Dendritic cell treated with granulocyte-macrophage colony-stimulating factor and Interleukin-4, amounts not matched to agents 40 ng/mL and 50 ng/mL, for 4 days (primary cell): ENCODE results near the gene MFSD6L.
"Not testable (repeated sequence)": the region's sequence is repeated elsewhere in the genome, so short reads cannot be mapped to it uniquely, and the experiment has no call there.

Source experiments
- H3K27ac Mint-ChIP-seq: one replicate; pipeline ENCODE4 v1.8.0; 2022; ENCODE audit warnings: mild to moderate bottlenecking, mixed read lengths
- H3K27me3 Mint-ChIP-seq: one replicate; pipeline ENCODE4 v1.8.0; 2022; ENCODE audit warnings: mild to moderate bottlenecking, mixed read lengths
- H3K36me3 Mint-ChIP-seq: one replicate; pipeline ENCODE4 v1.8.0; 2022; ENCODE audit warnings: low read depth, mixed read lengths
- H3K4me1 Mint-ChIP-seq: one replicate; pipeline ENCODE4 v1.8.0; 2022; ENCODE audit warnings: low read depth, mixed read lengths
- H3K4me3 Mint-ChIP-seq: one replicate; pipeline ENCODE4 v1.8.0; 2022; ENCODE audit warnings: mild to moderate bottlenecking, moderate library complexity, mixed read lengths
- H3K9me3 Mint-ChIP-seq: one replicate; pipeline ENCODE4 v1.8.0; 2022; ENCODE audit warnings: mixed read lengths
- intact Hi-C: fragments of 100-400 bp; cut with micrococcal nuclease; formaldehyde crosslinking; loops from one replicate; pipeline ENCODE4 v1.15.0; 2022

MFSD6L gene

GRCh38 chr17:8818047-8818446, 18.9 kb upstream of the MFSD6L start:
- H3K27ac Mint-ChIP-seq, result no peak overlapping the region
- peaks cover 9% of the 10 kb centered on the region for H3K9me3 Mint-ChIP-seq
- H3K36me3 Mint-ChIP-seq, result peaks cover 86% of the 10 kb centered on the region
- intact Hi-C loops, result no loop called here
- H3K27me3 Mint-ChIP-seq, result no peaks in the 10 kb centered on the region
- peaks cover 7% of the 10 kb centered on the region for H3K4me1 Mint-ChIP-seq
- H3K4me3 Mint-ChIP-seq, result no peak overlapping the region

GRCh38 chr17:8806926-8807550, 7.9 kb upstream of the MFSD6L start:
- Mint-ChIP-seq H3K4me1 (peaks cover 34% of the 10 kb centered on the region), H3K27me3 (no peaks in the 10 kb centered on the region), H3K36me3 (peaks cover 63% of the 10 kb centered on the region), H3K4me3 (peak overlapping the region; percentile 52), H3K9me3 (peaks cover 27% of the 10 kb centered on the region), H3K27ac (peak overlapping the region; percentile 93)
- intact Hi-C loops, result loop anchor here (10.0 kb wide), 1 partner anchor 88 kb away; no protein-coding TSS in a partner anchor

- intact Hi-C loops, result loop anchor here (10.0 kb wide), 1 partner anchor 88 kb away; no protein-coding TSS in a partner anchor
- H3K4me1 Mint-ChIP-seq, result peaks cover 34% of the 10 kb centered on the region
- H3K27ac Mint-ChIP-seq, result peak overlapping the region; percentile 93
- peaks cover 63% of the 10 kb centered on the region for H3K36me3 Mint-ChIP-seq
- H3K9me3 Mint-ChIP-seq, result peaks cover 21% of the 10 kb centered on the region
- peak overlapping the region; percentile 52 for H3K4me3 Mint-ChIP-seq
- H3K27me3 Mint-ChIP-seq, result no peaks in the 10 kb centered on the region
These were observed 7.2 kb upstream of the MFSD6L start for GRCh38 chr17:8806253-8806925.

DNA sequence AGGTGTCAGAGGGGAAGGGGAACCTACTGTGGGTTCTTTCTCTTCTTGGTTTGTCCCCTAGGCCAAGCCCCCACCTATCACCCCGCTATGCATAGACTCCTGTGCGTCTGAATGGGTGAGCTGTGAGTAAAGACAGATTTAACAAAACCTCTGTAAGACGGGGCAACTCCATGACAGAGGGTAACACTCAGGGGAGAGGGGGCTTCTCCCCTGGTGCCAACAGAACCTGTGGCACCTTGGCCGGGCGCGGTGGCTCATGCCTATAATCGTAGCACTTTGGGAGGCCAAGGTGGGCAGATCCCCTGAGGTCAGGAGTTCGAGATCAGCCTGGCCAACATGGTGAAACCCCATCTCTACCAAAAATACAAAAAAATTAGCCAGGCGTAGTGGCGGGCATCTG, 6.2 kb upstream of the MFSD6L start:
- Mint-ChIP-seq H3K27ac (peak overlapping the region; percentile 93), H3K9me3 (peaks cover 18% of the 10 kb centered on the region), H3K4me1 (peaks cover 34% of the 10 kb centered on the region), H3K36me3 (peaks cover 63% of the 10 kb centered on the region)
- not testable (repeated sequence) for H3K4me3 Mint-ChIP-seq, H3K27me3 Mint-ChIP-seq
- intact Hi-C loops, result loop anchor here (10.0 kb wide), 1 partner anchor 89 kb away; no protein-coding TSS in a partner anchor

DNA sequence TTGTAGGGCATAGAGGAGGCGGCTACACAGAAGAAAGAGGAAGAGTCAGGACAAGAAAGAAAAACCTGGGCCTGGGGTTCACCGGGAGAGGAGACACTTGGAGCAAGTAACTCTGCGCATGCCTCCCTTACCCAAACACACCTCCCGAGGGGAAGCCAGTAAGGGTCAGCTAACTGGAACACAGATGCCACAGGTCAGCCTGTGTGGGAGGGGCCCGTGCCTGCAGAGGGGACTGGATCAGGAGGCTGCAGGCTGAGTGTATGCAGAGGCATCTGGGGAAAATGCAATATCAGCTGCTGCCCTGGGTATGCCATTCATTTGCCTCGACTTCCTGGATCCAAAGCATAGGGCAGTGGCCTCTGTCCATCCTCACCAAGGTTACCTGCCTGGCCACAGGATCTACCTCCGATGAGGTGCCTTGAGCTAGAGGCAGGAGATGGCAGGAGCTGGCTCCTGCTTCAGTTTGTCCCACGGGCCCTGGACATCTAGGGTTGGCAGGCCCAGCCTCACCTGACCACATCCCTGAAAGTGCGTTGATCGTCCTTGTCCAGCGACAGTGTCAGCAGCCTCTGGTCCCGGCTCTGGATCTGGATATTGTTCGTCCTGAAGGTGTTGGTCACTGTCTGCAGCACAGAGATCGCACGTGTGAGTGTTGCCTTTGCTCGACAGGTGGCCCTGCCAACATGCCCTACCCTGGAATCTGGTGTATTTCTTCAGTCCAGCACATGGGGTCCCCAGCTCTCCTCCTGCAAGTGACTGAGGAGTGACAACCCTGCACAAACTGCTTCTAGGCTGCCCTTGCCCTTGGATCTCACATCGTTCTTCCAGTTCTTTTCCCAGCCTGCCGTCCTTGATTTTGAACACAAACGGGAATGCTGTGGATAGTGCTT, 4.6 kb upstream of the MFSD6L start:
- Mint-ChIP-seq H3K36me3 (peaks cover 69% of the 10 kb centered on the region), H3K27me3 (no peaks in the 10 kb centered on the region), H3K4me3 (no peak overlapping the region), H3K4me1 (peaks cover 34% of the 10 kb centered on the region), H3K9me3 (peaks cover 11% of the 10 kb centered on the region), H3K27ac (no peak overlapping the region)
- intact Hi-C loops, result loop anchor here (10.0 kb wide), 1 partner anchor 91 kb away; no protein-coding TSS in a partner anchor

DNA sequence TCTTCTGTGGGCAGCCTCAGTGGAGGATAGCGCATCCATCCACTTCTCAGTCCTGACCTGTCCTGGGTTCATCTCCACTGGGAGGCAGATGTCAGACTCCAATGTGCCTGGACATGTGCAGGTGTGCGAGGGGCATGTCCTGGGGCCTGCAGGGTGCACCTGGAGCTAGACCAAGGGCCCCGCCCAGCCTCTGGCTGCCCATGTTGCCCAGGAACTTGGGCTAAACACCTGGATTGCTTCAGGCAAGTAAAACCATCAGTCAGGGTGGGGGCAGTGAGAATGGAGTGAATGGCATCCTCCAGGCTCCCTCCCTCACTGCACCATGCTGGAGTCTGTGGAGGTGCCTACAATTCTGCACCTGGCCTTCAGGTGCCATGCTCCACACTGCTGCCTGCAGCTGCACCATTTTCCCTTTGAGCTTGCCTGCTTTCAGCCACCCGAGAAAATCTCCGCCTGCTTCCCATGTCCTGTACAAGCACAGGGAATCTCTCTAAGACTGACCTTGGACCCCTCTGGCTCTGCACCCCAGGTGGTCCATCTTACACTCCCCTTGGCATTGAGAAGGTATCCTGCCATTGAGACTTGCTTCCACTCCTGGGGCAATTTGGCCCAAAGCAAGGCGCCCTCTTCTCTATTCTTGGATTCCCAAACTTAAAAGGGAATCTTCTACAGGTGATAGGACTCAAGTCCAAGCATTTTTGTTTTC, 2.1 kb upstream of the MFSD6L start:
- no peaks in the 10 kb centered on the region for H3K9me3 Mint-ChIP-seq
- H3K4me3 Mint-ChIP-seq, result no peak overlapping the region
- peaks cover 11% of the 10 kb centered on the region for H3K4me1 Mint-ChIP-seq
- intact Hi-C loops, result loop anchor here (10.0 kb wide), 1 partner anchor 94 kb away; no protein-coding TSS in a partner anchor
- peaks cover 82% of the 10 kb centered on the region for H3K36me3 Mint-ChIP-seq
- no peak overlapping the region for H3K27ac Mint-ChIP-seq
- H3K27me3 Mint-ChIP-seq, result no peaks in the 10 kb centered on the region

DNA sequence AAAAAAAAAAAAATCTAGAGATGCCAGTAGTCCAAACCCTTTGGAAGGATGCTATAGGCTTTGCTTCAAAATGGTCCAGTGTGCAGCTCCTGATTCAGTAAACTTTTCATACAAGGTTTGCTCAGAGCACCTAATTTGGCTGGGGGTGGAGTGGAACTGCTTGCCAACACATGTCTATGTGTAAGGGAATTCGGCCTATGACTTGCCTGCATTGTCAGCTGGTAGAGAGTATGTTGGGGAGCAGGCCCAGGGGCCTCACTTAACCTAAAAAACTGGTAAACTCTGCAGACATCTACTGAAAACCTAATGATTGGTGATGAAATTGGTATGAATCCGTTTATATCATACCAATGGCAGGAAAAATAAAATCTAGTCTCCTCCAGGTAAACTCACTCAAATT, 1.5 kb upstream of the MFSD6L start:
- Mint-ChIP-seq H3K4me3 (no peak overlapping the region), H3K27me3 (no peaks in the 10 kb centered on the region), H3K27ac (no peak overlapping the region), H3K4me1 (peaks cover 9% of the 10 kb centered on the region), H3K36me3 (peaks cover 87% of the 10 kb centered on the region), H3K9me3 (no peaks in the 10 kb centered on the region)
- intact Hi-C loops, result loop anchor here (10.0 kb wide), 1 partner anchor 94 kb away; no protein-coding TSS in a partner anchor

DNA sequence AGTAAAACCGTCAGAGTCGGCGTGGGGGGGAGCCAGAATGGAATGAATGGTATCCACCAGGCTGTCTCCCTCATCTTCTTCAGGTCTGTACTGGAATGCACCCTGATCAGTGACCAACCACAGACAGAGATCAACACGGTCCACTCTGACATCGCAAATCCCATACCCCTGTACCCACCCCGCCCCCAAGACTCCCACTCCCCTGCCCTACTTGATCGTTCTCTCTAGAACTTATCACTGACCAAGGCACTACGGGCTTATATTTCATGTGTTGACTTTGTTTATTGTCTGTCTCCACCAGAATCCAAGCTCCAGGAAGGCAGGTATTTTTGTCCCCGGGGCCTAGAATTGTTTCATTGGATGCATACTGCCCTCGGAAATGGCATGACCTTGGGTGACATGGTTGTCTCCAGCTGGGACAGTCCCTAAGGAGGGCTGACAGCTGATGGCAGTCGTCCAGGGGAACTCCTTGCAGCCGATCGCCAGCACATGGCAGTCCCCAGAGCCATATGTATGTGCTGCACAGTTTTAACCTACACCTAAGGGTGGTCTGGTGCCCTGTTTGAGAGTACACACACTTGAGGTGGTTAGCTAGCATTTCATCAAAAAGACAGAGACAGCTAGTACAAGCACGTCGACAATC, 526 bp upstream of the MFSD6L start:
- no peak overlapping the region for H3K27ac Mint-ChIP-seq
- peaks cover 87% of the 10 kb centered on the region for H3K36me3 Mint-ChIP-seq
- no peak overlapping the region for H3K4me3 Mint-ChIP-seq
- no peaks in the 10 kb centered on the region for H3K27me3 Mint-ChIP-seq
- no peaks in the 10 kb centered on the region for H3K9me3 Mint-ChIP-seq
- H3K4me1 Mint-ChIP-seq, result peaks cover 14% of the 10 kb centered on the region
- intact Hi-C loops, result loop anchor here (10.0 kb wide), 1 partner anchor 95 kb away; no protein-coding TSS in a partner anchor

- intact Hi-C loops, result no loop called here
- Mint-ChIP-seq H3K27ac (peak overlapping the region; percentile 1), H3K9me3 (no peaks in the 10 kb centered on the region), H3K4me3 (no peak overlapping the region), H3K27me3 (no peaks in the 10 kb centered on the region), H3K4me1 (peaks cover 28% of the 10 kb centered on the region), H3K36me3 (peaks cover 75% of the 10 kb centered on the region)
These were observed 854 bp downstream of the MFSD6L start for GRCh38 chr17:8798176-8798845.

DNA sequence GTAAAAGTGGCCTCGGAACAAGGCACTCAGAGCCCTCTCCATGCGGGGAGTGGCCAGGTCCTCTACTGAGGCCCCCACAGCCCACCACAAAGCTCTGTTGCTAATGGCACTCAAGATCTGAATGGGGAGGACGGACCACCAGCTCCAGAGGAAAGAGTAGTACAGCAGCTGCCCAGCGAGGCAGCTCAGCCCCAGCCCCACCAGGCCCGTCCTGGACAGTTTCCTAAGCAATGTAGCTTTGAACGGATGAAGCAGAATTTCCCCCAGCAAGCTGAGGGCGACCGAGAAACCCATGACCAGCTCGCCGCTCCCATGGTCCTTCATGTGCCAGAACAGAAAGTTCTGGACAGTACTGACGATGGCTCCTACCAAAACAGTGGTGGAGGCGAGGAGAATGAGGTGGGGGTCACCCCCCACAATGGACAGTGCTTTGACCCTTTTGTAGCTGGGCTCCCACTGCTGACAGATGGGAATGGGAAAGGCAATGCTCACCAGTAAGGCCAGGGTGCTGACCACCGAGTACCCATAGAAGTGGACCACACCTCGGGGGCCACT, 1.5 kb downstream of the MFSD6L start:
- peaks cover 32% of the 10 kb centered on the region for H3K4me1 Mint-ChIP-seq
- H3K4me3 Mint-ChIP-seq, result no peak overlapping the region
- intact Hi-C loops, result no loop called here
- peak overlapping the region; percentile 60 for H3K27ac Mint-ChIP-seq
- H3K36me3 Mint-ChIP-seq, result peaks cover 69% of the 10 kb centered on the region
- no peaks in the 10 kb centered on the region for H3K9me3 Mint-ChIP-seq
- no peaks in the 10 kb centered on the region for H3K27me3 Mint-ChIP-seq

- no peak overlapping the region for H3K4me3 Mint-ChIP-seq
- H3K9me3 Mint-ChIP-seq, result peaks cover 8% of the 10 kb centered on the region
- peaks cover 38% of the 10 kb centered on the region for H3K36me3 Mint-ChIP-seq
- peak overlapping the region; percentile 65 for H3K27ac Mint-ChIP-seq
- intact Hi-C loops, result no loop called here
- H3K27me3 Mint-ChIP-seq, result no peaks in the 10 kb centered on the region
- H3K4me1 Mint-ChIP-seq, result peaks cover 49% of the 10 kb centered on the region
These were observed 4.5 kb downstream of the MFSD6L start for GRCh38 chr17:8794636-8795035.

DNA sequence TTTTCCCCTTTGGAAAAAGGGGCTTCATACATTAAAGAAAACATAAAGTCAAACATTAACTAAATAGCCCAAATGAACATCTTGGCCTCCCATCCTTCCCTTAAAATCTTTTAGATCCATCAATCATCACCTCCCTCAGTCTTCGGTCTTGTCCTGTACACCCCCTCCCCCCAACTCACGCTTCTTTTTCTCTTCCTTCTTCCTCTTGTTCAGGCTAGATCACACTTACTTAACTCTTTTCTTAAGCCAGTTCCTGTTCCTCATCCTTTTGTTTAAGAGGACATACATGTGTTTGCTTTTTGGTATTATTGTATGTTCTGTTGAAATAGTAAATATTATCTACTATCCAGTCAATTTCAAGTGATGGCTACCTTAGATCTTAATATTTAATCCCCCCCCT, 5.5 kb downstream of the MFSD6L start:
- Mint-ChIP-seq H3K9me3 (peaks cover 8% of the 10 kb centered on the region), H3K36me3 (peaks cover 29% of the 10 kb centered on the region), H3K27ac (peak overlapping the region; percentile 65), H3K27me3 (no peaks in the 10 kb centered on the region), H3K4me1 (peaks cover 52% of the 10 kb centered on the region), H3K4me3 (no peak overlapping the region)
- intact Hi-C loops, result no loop called here
